Measurements from ENCODE around the gene EDNRA.

The EDNRA gene

GRCh38 chr4:147542229-147542990, 61.5 kb downstream of the EDNRA start:
- DNase-seq = no peak

- no peak for DNase-seq
Measured at GRCh38 chr4:147543034-147543433, 62.1 kb downstream of the EDNRA start.

GRCh38 chr4:147546349-147546748, 65.5 kb downstream of the EDNRA start:
- no peak for DNase-seq

GRCh38 chr4:147547314-147548056, 66.6 kb downstream of the EDNRA start:
- no peak for DNase-seq

- DNase-seq = no peak
Measured at GRCh38 chr4:147548256-147548655, 67.4 kb downstream of the EDNRA start.

GRCh38 chr4:147550626-147551246, 69.8 kb downstream of the EDNRA start:
- no peak for DNase-seq

- DNase-seq = no peak
Measured at GRCh38 chr4:147560625-147561024, 79.7 kb downstream of the EDNRA start.

GRCh38 chr4:147566762-147567161, 85.9 kb downstream of the EDNRA start:
- DNase-seq = no peak

- DNase-seq = no peak
Measured at GRCh38 chr4:147567276-147567675, 86.4 kb downstream of the EDNRA start.

GRCh38 chr4:147570616-147571015, 89.7 kb downstream of the EDNRA start:
- no peak for DNase-seq

- no peak for DNase-seq
Measured at GRCh38 chr4:147571036-147571770, 90.3 kb downstream of the EDNRA start.

- no peak for DNase-seq
Measured at GRCh38 chr4:147576084-147576483, 95.2 kb downstream of the EDNRA start.

GRCh38 chr4:147578051-147578476, 97.2 kb downstream of the EDNRA start:
- no peak for DNase-seq

- DNase-seq = no peak
Measured at GRCh38 chr4:147578593-147578992, 97.7 kb downstream of the EDNRA start.

GRCh38 chr4:147580396-147580795, 99.5 kb downstream of the EDNRA start:
- no peak for DNase-seq

GRCh38 chr4:147581606-147582350, 100.9 kb downstream of the EDNRA start:
- no peak for DNase-seq

- DNase-seq = no peak
Measured at GRCh38 chr4:147582386-147583060, 101.6 kb downstream of the EDNRA start.

- no peak for DNase-seq
Measured at GRCh38 chr4:147583876-147584275, 103.0 kb downstream of the EDNRA start.

- no peak for DNase-seq
Measured at GRCh38 chr4:147586032-147586431, 105.1 kb downstream of the EDNRA start.

- DNase-seq = no peak
Measured at GRCh38 chr4:147586637-147587036, 105.7 kb downstream of the EDNRA start.

GRCh38 chr4:147587041-147587440, 106.1 kb downstream of the EDNRA start:
- no peak for DNase-seq

- no peak for DNase-seq
Measured at GRCh38 chr4:147589586-147589985, 108.7 kb downstream of the EDNRA start.
